KOPT-K1 (cell line): ENCODE data around the gene TUT1.

Source experiments
- H3K27ac ChIP-seq: fragments of 200-600 bp; sonication (generic); 2 replicates; pipeline ENCODE4 v1.5.1; 2016; ENCODE audit warnings: antibody characterized with exemption, mild to moderate bottlenecking, low read depth, low read length; ENCODE audit not compliant: poor library complexity, severe bottlenecking
- H3K36me3 ChIP-seq: fragments of 200-600 bp; sonication (generic); 2 replicates; pipeline ENCODE4 v1.5.1; 2017; ENCODE audit warnings: antibody characterized with exemption, mild to moderate bottlenecking, low read length, moderate library complexity; ENCODE audit not compliant: insufficient read depth
- H3K9me3 ChIP-seq: fragments of 200-600 bp; sonication (generic); 2 replicates; pipeline ENCODE4 v1.5.1; 2017; ENCODE audit warnings: antibody characterized with exemption, low read length, mild to moderate bottlenecking; ENCODE audit not compliant: insufficient read depth, poor library complexity, severe bottlenecking

Gene TUT1

GRCh38 chr11:62546244-62546928 lies 44.9 kb downstream of the TUT1 start, which contains the start of gene AHNAK:
Gene AHNAK, minus strand, starts transcription at chr11:62546806. Its CDS starts 10,708 bp downstream, at chr11:62536098.
- Histone ChIP-seq H3K27ac (no peak within 1 kb of the TSS), H3K9me3 (no peaks in the 10 kb centered on the region), H3K36me3 (no peaks in the 10 kb centered on the region)

- no peak overlapping the region for H3K27ac ChIP-seq
- no peaks in the 10 kb centered on the region for H3K9me3 ChIP-seq
- H3K36me3 ChIP-seq: no peaks in the 10 kb centered on the region
Measured at GRCh38 chr11:62545437-62546243, 45.7 kb downstream of the TUT1 start.

- Histone ChIP-seq H3K9me3 (no peaks in the 10 kb centered on the region), H3K27ac (no peak overlapping the region), H3K36me3 (no peaks in the 10 kb centered on the region)
Measured at GRCh38 chr11:62544581-62545436, 46.5 kb downstream of the TUT1 start.

- no peak overlapping the region for H3K27ac ChIP-seq
- no peaks in the 10 kb centered on the region for H3K36me3 ChIP-seq
- H3K9me3 ChIP-seq: no peaks in the 10 kb centered on the region
Measured at GRCh38 chr11:62543680-62544444, 47.5 kb downstream of the TUT1 start.

- Histone ChIP-seq H3K27ac (no peak overlapping the region), H3K36me3 (no peaks in the 10 kb centered on the region), H3K9me3 (no peaks in the 10 kb centered on the region)
Measured at GRCh38 chr11:62542750-62543567, 48.4 kb downstream of the TUT1 start.

GRCh38 chr11:62542111-62542745 lies 49.1 kb downstream of the TUT1 start:
- Histone ChIP-seq H3K36me3 (no peaks in the 10 kb centered on the region), H3K9me3 (no peaks in the 10 kb centered on the region), H3K27ac (no peak overlapping the region)

- H3K36me3 ChIP-seq: no peaks in the 10 kb centered on the region
- no peak overlapping the region for H3K27ac ChIP-seq
- H3K9me3 ChIP-seq: no peaks in the 10 kb centered on the region
Measured at GRCh38 chr11:62540804-62541701, 50.3 kb downstream of the TUT1 start.

- Histone ChIP-seq H3K27ac (no peak overlapping the region), H3K36me3 (no peaks in the 10 kb centered on the region), H3K9me3 (no peaks in the 10 kb centered on the region)
Measured at GRCh38 chr11:62539238-62539925, 51.9 kb downstream of the TUT1 start.

GRCh38 chr11:62538470-62539237 lies 52.7 kb downstream of the TUT1 start:
- no peak overlapping the region for H3K27ac ChIP-seq
- H3K36me3 ChIP-seq: no peaks in the 10 kb centered on the region

GRCh38 chr11:62536301-62536957 lies 54.9 kb downstream of the TUT1 start:
- H3K36me3 ChIP-seq: no peaks in the 10 kb centered on the region
- no peak overlapping the region for H3K27ac ChIP-seq
- no peaks in the 10 kb centered on the region for H3K9me3 ChIP-seq

More at GRCh38 chr11:62538470-62539237, 52.7 kb downstream of the TUT1 start:
- H3K9me3 ChIP-seq: no peaks in the 10 kb centered on the region

- Histone ChIP-seq H3K36me3 (no peaks in the 10 kb centered on the region), H3K27ac (no peak overlapping the region), H3K9me3 (no peaks in the 10 kb centered on the region)
Measured at GRCh38 chr11:62535802-62536201, 55.5 kb downstream of the TUT1 start.
